ENCODE results near the gene CES2.

Gene CES2

DNA sequence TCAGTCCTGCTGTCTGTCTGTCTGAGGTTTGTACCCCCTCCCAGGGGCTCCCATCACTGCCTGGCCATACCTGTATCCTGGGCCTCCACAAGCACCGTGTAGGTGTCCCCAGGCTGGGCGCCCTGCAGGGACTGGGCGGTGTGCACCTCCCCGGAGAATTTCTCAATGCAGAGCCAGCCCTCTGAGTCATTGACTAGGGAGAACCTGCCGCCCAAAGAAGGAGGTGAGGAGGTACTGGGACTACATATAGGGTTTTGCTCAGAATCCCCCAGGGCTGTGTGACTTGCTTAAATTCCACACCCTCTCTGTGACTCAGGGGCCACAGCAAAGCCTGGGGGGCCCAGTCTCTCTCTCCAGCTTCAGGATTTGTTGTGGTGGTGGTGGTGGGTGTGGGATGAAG, 24.2 kb upstream of the CES2 start:
- Histone ChIP-seq H2AFZ (ENCODE audit: low read depth, low read length) (no peak overlapping the region), H3K36me3 (ENCODE audit: insufficient read depth, low read length) (no peaks in the 10 kb centered on the region), H3K9me3 (ENCODE audit: insufficient read depth, low read length, severe bottlenecking) (no peaks in the 10 kb centered on the region), H3K79me2 (ENCODE audit: insufficient read depth, low read length) (no peaks in the 10 kb centered on the region), H3K4me2 (ENCODE audit: insufficient read depth, low read length) (no peak overlapping the region), H3K4me3 (ENCODE audit: low read depth in 1 of 2, low read length in 2 of 2) (no peak overlapping the region), H3K4me1 (ENCODE audit: insufficient read depth, low read length) (no peaks in the 10 kb centered on the region), H3K27me3 (ENCODE audit: insufficient read depth, low read length, poor library complexity) (no peaks in the 10 kb centered on the region), H3K9ac (ENCODE audit: low read depth, low read length) (no peak overlapping the region), H4K20me1 (ENCODE audit: insufficient read depth, low read length) (no peaks in the 10 kb centered on the region), H3K27ac (ENCODE audit: low read length) (no peak overlapping the region)
- TF ChIP-seq EZH2 (IDR thresholded peaks at IDR 0.05; ENCODE audit: borderline replicate concordance, low read depth, low read length, severe bottlenecking) (no peak), CTCF (IDR thresholded peaks at IDR 0.05; ENCODE audit: borderline replicate concordance, extremely low read depth, low read length, poor library complexity, severe bottlenecking) (no peak)
- ATAC-seq (ENCODE audit: insufficient read depth, low read depth) (no peak), DNase-seq (no peak)

GRCh38 chr16:66911801-66912200, 23.5 kb upstream of the CES2 start:
- no peaks in the 10 kb centered on the region for H3K79me2 ChIP-seq (ENCODE audit: insufficient read depth, low read length)
- no peak overlapping the region for H3K4me2 ChIP-seq (ENCODE audit: insufficient read depth, low read length)
- H3K4me3 ChIP-seq (ENCODE audit: low read depth in 1 of 2, low read length in 2 of 2): no peak overlapping the region
- TF ChIP-seq CTCF (IDR thresholded peaks at IDR 0.05; ENCODE audit: borderline replicate concordance, extremely low read depth, low read length, poor library complexity, severe bottlenecking) (no peak), EZH2 (IDR thresholded peaks at IDR 0.05; ENCODE audit: borderline replicate concordance, low read depth, low read length, severe bottlenecking) (no peak)
- H3K27ac ChIP-seq (ENCODE audit: low read length): no peak overlapping the region
- no peaks in the 10 kb centered on the region for H4K20me1 ChIP-seq (ENCODE audit: insufficient read depth, low read length)
- no peaks in the 10 kb centered on the region for H3K4me1 ChIP-seq (ENCODE audit: insufficient read depth, low read length)
- ATAC-seq (ENCODE audit: insufficient read depth, low read depth) (no peak), DNase-seq (no peak)
- no peaks in the 10 kb centered on the region for H3K36me3 ChIP-seq (ENCODE audit: insufficient read depth, low read length)
- no peaks in the 10 kb centered on the region for H3K9me3 ChIP-seq (ENCODE audit: insufficient read depth, low read length, severe bottlenecking)
- H3K9ac ChIP-seq (ENCODE audit: low read depth, low read length): no peak overlapping the region
- no peaks in the 10 kb centered on the region for H3K27me3 ChIP-seq (ENCODE audit: insufficient read depth, low read length, poor library complexity)
- H2AFZ ChIP-seq (ENCODE audit: low read depth, low read length): no peak overlapping the region

- Histone ChIP-seq H3K27ac (ENCODE audit: low read length) (no peak overlapping the region), H3K9ac (ENCODE audit: low read depth, low read length) (no peak overlapping the region), H3K36me3 (ENCODE audit: insufficient read depth, low read length) (no peaks in the 10 kb centered on the region), H3K4me1 (ENCODE audit: insufficient read depth, low read length) (no peaks in the 10 kb centered on the region), H3K79me2 (ENCODE audit: insufficient read depth, low read length) (no peaks in the 10 kb centered on the region), H2AFZ (ENCODE audit: low read depth, low read length) (no peak overlapping the region), H3K9me3 (ENCODE audit: insufficient read depth, low read length, severe bottlenecking) (no peaks in the 10 kb centered on the region), H4K20me1 (ENCODE audit: insufficient read depth, low read length) (0 out of 2 replicates have a peak, but pooled peaks cover 3% of the 10 kb centered on the region), H3K4me2 (ENCODE audit: insufficient read depth, low read length) (no peak overlapping the region), H3K27me3 (ENCODE audit: insufficient read depth, low read length, poor library complexity) (no peaks in the 10 kb centered on the region), H3K4me3 (ENCODE audit: low read depth in 1 of 2, low read length in 2 of 2) (no peak overlapping the region)
- TF ChIP-seq EZH2 (IDR thresholded peaks at IDR 0.05; ENCODE audit: borderline replicate concordance, low read depth, low read length, severe bottlenecking) (no peak), CTCF (IDR thresholded peaks at IDR 0.05; ENCODE audit: borderline replicate concordance, extremely low read depth, low read length, poor library complexity, severe bottlenecking) (peak; percentile 8)
- DNase-seq (no peak), ATAC-seq (ENCODE audit: insufficient read depth, low read depth) (no peak)
Measured at GRCh38 chr16:66913081-66913480, 22.2 kb upstream of the CES2 start.

DNA sequence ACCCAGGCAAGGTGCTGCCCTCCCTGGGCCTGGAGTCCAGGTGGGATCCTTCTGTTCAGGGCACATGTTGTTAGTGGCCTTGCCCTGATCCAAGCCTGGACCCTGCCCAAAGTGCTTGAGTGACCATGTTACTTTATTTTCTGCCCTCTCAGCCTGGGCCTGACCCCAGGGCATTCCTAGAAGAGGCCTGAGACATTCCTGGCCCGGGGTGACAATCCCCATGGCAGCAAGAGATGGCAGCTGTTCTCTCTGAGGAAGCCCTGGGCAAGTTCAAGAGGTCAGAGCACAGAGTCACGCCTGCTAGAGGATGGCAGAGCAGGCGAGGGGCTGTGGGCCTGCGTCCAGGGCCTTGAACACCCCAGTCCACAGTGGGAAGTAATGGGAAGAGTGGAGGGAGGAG, 21.6 kb upstream of the CES2 start:
- Histone ChIP-seq H3K79me2 (ENCODE audit: insufficient read depth, low read length) (no peaks in the 10 kb centered on the region), H3K4me3 (ENCODE audit: low read depth in 1 of 2, low read length in 2 of 2) (no peak overlapping the region), H3K4me2 (ENCODE audit: insufficient read depth, low read length) (no peak overlapping the region), H3K27ac (ENCODE audit: low read length) (no peak overlapping the region), H3K4me1 (ENCODE audit: insufficient read depth, low read length) (no peaks in the 10 kb centered on the region), H3K27me3 (ENCODE audit: insufficient read depth, low read length, poor library complexity) (no peaks in the 10 kb centered on the region), H4K20me1 (ENCODE audit: insufficient read depth, low read length) (0 out of 2 replicates have a peak, but pooled peaks cover 3% of the 10 kb centered on the region), H2AFZ (ENCODE audit: low read depth, low read length) (no peak overlapping the region), H3K36me3 (ENCODE audit: insufficient read depth, low read length) (no peaks in the 10 kb centered on the region), H3K9me3 (ENCODE audit: insufficient read depth, low read length, severe bottlenecking) (no peaks in the 10 kb centered on the region), H3K9ac (ENCODE audit: low read depth, low read length) (no peak overlapping the region)
- DNase-seq (no peak), ATAC-seq (ENCODE audit: insufficient read depth, low read depth) (no peak)
- no peak for TF ChIP-seq CTCF (IDR thresholded peaks at IDR 0.05; ENCODE audit: borderline replicate concordance, extremely low read depth, low read length, poor library complexity, severe bottlenecking)
- no peak for TF ChIP-seq EZH2 (IDR thresholded peaks at IDR 0.05; ENCODE audit: borderline replicate concordance, low read depth, low read length, severe bottlenecking)
